HG03571 (cell line): ENCODE measurements around the gene ARL6IP1.
A peak's percentile ranks its signal among the peaks of the same experiment; 100 is the strongest.

Experiments
- ATAC-seq: cut with Tn5 transposase; IDR thresholded peaks from one replicate; pipeline ENCODE4 v1.9.1; 2021; ENCODE audit not compliant: unreplicated experiment

ARL6IP1 gene

DNA sequence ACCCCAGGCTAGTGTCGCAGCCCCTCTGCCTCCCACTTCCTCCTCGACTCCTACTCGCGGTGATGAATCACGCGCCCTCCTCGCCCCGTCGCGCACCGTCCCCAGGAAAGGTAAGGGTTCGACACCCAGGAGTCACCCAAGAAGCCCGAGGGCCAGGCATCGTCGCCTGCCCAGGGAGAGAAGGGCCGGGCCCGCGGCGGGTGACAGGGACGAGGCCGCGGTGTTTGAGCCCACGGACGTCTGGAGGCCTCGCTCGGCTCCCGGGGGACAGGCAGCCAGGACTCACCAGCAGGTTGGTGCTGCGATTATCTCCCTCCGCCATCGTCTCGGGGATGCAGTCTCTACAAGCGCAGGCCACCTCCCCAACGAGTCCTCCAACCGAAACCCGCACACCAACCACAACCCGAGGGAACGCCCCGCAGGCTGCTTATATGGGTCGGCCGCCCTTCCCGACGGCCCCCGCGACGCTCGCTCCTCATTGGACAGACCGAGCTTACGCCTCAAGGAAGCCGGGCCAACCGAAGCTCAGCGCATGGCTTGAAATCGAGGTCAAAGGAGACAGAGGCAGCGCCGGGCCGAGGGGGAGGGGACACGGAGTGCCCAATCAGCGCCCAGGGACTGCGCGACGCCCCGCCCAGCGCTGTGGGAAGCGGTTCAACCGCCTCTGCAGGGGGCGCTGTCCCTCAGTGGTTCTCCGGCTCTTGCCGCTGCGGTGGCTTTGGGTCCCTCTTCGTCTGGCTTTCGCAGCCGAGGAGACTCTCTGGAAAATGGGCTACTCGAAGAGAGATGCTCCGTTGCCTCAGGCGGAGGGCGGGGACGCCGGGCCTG, at the start of gene ARL6IP1:
Gene ARL6IP1, minus strand, starts transcription at position 405 of the 828 bp plus-strand sequence. Its CDS starts 83 bp downstream, at position 322.
- ATAC-seq: peak; percentile 93

DNA sequence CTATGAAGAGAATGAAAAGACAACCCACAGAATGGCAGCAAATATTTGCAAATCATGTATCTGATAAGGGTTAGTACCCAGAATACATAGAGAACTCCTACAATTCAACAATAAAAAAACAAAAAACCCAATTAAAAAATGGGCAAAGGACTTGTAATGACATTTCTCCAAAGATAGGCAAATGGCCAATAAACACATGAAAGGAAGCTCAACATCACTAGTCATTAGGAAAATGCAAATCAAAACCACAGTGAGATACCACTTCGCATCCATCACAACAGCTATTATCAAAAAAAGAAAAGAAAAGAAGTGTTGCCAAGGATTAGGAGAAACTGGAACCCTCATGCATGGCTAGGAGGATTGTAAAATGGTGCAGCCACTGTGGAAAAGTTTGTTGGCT, 45.1 kb upstream of the ARL6IP1 start:
- no peak for ATAC-seq

DNA sequence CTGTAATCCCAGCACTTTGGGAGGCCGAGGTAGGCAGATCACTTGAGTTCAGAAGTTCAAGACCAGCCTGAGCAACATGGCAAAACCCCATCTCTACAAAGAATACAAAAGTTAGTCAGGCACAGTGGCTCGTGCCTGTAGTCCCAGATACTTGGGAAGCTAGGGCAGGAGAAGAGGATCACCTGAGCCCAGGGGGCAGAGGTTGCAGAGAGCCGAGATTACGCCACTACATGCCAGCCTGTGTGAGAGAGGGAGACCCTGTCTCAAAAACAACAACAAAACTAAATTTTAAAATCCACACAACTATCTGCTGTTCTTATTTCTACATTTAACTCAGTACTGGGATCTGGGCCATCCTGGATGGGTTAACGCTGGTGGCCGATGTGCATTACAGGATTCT, 41.2 kb upstream of the ARL6IP1 start:
- ATAC-seq: no peak

DNA sequence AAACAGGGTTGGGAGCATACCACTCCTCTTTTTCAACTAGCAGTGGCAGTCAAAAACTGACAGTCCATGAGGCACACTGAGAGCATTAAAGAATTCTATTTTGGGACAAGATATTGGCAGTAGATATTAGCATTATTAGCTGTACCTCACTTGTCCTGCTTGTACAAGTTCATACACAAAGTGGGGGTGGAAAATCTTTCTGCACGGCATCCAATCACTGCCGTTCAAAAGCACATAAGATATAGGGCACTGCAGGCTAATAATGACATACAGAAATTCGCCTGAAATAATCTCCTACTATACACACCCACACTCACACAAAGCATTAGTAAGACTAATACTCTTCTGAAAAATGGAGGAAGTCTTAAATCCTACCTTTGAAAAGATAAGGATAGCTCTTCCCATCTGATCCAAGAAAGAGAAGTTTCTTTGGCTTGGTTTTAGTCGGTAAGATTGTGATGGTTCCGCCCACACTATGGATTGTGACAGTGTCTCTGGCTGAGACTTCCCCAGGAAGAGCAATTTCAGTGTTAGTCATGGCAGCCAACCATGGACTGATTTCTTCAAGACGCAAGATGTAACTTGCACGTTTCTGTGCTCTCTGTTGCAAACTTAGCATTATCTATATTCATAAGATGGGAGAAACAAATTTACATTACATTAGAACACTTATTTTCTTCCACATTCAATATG, 40.6 kb upstream of the ARL6IP1 start:
- ATAC-seq: no peak

DNA sequence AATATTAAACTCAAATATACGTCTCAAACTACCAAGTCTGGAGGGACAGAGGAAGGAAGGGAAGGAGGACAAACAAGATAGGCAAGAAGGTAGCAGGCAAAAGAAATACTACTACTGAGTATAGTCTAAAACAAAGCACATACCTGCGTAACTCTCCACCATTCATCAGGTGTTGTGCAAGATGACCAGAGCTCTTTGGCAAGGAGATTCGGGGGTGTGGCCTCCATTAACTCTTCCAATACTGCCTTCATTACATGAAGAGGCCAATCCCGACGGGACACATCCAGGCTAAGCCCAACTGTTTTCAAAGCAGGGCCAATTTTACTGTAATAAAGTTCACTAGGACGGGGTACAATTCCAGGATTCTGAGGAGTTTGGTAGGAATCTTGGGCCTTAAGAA, 38.2 kb upstream of the ARL6IP1 start:
- ATAC-seq: no peak

GRCh38 chr16:18836702-18837101, 35.4 kb upstream of the ARL6IP1 start:
- ATAC-seq: no peak

- ATAC-seq: no peak
Measured at GRCh38 chr16:18834864-18835263, 33.5 kb upstream of the ARL6IP1 start.

DNA sequence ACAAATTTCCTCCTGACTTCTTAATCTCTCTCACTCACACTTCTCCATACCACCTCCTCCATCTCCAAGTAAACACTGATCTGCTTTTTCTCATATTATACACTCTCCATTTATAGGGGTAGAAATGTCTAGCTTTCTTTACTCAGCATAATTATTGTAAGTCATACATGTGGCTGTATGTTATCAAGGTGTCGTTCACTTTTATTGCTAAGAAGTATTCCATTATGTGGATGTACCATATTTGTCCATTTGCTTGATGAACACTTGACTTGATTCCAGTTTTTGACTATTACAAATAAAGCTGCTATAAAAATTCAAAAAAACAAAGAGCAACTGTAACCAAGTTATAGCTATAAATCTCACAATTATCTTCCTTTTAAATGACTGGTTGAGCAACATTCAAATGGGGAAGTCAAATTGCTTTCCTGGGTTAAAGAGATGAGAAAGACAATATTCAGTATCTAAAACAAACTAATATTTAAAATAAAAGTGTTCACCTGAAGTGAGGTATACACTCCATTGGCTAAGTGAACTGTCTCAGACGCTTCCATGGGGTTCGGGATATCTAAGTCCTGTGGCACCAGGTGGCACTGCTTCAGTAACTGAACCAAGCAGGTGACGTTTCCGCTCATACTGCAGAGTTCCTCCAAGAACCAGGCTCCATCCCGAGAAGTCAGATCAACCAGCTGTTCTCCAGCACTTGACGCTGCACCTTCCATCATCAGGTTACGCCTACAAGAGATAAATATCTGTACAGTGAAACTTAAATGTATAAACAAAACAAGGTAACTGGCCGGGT, 32.6 kb upstream of the ARL6IP1 start:
- no peak for ATAC-seq

- no peak for ATAC-seq
Measured at GRCh38 chr16:18832613-18833012, 31.3 kb upstream of the ARL6IP1 start.

GRCh38 chr16:18832006-18832405, 30.7 kb upstream of the ARL6IP1 start:
- ATAC-seq: no peak

GRCh38 chr16:18829251-18829650, 27.9 kb upstream of the ARL6IP1 start:
- ATAC-seq: no peak

DNA sequence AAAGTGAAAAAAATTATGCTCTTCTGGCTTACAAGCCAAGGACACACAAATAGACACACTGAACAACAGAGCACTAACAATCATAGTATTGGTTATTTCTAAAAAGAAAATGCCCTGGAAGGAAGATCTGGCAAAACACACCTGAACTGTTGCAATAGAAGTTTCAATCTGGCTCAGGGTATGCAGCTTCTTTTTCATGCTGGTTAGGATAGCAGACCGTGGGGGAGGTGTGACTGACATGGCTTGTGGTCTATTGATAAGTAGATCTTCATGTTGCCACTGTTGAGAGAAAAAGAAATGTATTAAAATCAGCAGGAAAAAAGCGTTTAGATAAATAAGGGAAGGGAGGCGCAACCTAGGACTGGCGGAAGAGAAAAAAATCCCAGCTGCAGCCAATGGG, 26.5 kb upstream of the ARL6IP1 start:
- ATAC-seq: no peak

DNA sequence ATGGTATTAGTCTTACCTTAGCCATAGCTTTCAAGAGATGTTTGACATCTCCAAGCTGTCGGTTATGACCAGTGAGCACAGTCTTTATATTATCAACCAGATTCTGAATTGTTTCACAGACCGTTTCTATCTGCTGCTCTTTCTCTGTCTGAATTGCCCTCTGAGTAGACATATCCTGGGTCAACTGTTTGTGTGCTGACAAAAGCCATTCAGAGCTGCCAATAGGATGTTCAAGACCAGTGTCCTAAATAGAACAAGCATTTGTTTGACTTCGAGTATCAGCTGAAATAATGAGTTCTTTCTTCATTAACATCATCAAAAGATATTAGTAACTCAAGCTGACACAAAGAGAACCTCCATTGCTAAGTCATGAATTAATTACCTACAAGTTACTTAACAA, 14.9 kb upstream of the ARL6IP1 start:
- ATAC-seq: no peak

- ATAC-seq: no peak
Measured at GRCh38 chr16:18811925-18812324, 10.6 kb upstream of the ARL6IP1 start.

- ATAC-seq: no peak
Measured at GRCh38 chr16:18809165-18809564, 7.8 kb upstream of the ARL6IP1 start.

DNA sequence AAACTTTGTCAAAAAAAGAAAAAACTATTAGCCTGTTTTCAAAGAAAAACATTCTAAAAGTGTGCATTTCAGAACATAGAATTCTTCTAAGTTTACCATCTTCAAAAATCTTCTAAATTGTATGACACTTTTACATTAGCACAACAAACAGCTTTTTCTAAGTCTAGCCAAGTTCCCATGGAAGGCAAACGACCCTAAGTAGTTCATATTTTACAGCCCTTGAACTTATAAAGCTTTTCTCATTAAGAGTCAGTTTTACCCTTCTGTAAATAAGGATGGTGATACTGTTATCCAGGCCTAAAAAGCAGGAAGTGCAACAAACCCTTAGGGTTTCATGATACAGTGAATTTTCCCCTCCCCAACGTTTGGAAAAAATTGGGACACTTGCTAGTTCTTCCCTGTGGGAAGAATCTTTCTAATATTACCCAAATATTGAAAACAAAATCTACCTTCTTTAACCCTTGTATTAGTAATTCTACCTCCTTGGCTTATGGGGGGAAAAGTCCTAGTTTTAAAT, 4.0 kb upstream of the ARL6IP1 start:
- ATAC-seq: no peak

GRCh38 chr16:18804540-18804939, 3.2 kb upstream of the ARL6IP1 start:
- ATAC-seq: no peak

GRCh38 chr16:18803569-18804462, 2.5 kb upstream of the ARL6IP1 start:
- ATAC-seq: no peak

- no peak for ATAC-seq
Measured at GRCh38 chr16:18802767-18803343, 1.5 kb upstream of the ARL6IP1 start.

DNA sequence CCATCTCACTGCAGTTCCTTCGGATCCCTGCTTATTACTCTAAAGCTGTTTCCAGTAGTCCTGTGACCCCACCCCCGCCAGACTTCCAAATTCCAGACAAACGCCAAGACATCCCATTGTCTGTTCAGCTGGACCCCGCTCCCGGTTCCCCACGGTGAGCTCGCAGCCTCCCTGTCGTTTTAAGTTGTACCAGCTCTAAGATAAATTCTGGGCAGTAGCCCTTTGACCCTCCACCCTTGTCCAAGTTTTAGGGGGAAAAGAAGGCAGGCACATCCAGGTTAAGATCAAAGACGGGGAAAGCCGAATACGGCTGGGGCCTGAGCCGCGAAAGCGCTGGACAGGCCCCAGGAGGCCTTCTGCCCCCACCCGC, 589 bp downstream of the ARL6IP1 start:
- no peak for ATAC-seq
